PFSK-1 (cell line): Measurements from ENCODE around the gene IL1R1.

ENCODE experiments used
- POLR2AphosphoS5 ChIP-seq: IDR thresholded peaks from 2 replicates; pipeline ENCODE4 v1.6.1; 2012; ENCODE audit warnings: low read depth, mild to moderate bottlenecking, control low read depth, low read length, moderate library complexity
- REST ChIP-seq, 2 experiments: IDR thresholded peaks; 2 replicates each; pipeline versions ENCODE4 v1.6.1 to v1.8.0; 2011 to 2012; ENCODE audit warnings: low read depth in 2 of 2, low read length in 2 of 2, control low read depth in 1 of 2, inconsistent platforms in 1 of 2, mild to moderate bottlenecking in 1 of 2, moderate library complexity in 1 of 2; ENCODE audit not compliant: insufficient read depth in 1 of 2

GRCh38 chr2:102154946-102155702, 12.6 kb downstream of the IL1R1 start:
- TF ChIP-seq REST (IDR thresholded peaks at IDR 0.05; ENCODE audit: insufficient read depth in 1 of 2, low read depth in 2 of 2, low read length in 2 of 2) (no peak), POLR2AphosphoS5 (no peak)
